WTC11 (cell line): ENCODE data around the gene OR52K1. TPM values are rescaled to one million over a fixed set of nuclear protein-coding genes. Genes with fewer than 3 reads are reported as not detected.

Experiments
- ATAC-seq: fragments of 200-7000 bp; cut with Tn5 transposase; 2 replicates; pipeline ENCODE4 v1.10.0; 2021; ENCODE audit warnings: mild to moderate bottlenecking, moderate library complexity
- CTCF ChIA-PET: fragments of 300-600 bp; sonication (Branson Sonifier 250); formaldehyde crosslinking; loops from one replicate; lab custom pipeline; 2021; ENCODE audit warnings: antibody characterized with exemption; lab: Charles Lee
- POLR2A ChIA-PET: fragments of 350-600 bp; sonication (Branson Sonifier 250); formaldehyde crosslinking; loops from one replicate; lab custom pipeline; 2021; ENCODE audit warnings: antibody characterized with exemption; lab: Charles Lee
- DNase-seq: peaks from one replicate; pipeline ENCODE4 v3.0.0; 2021; ENCODE audit warnings: low spot score
- H3K27ac Mint-ChIP-seq: 2 replicates; pipeline ENCODE4 v1.8.0; 2021; ENCODE audit warnings: mixed read lengths
- H3K27me3 Mint-ChIP-seq: 2 replicates; pipeline ENCODE4 v1.8.0; 2021; ENCODE audit warnings: low read depth, mild to moderate bottlenecking, moderate library complexity, mixed read lengths
- H3K36me3 Mint-ChIP-seq: 2 replicates; pipeline ENCODE4 v1.8.0; 2021; ENCODE audit warnings: mixed read lengths
- H3K4me1 Mint-ChIP-seq: 2 replicates; pipeline ENCODE4 v1.8.0; 2022; ENCODE audit warnings: mixed read lengths
- H3K4me3 Mint-ChIP-seq: 2 replicates; pipeline ENCODE4 v1.8.0; 2021; ENCODE audit warnings: mild to moderate bottlenecking, moderate library complexity, mixed read lengths
- H3K9me3 Mint-ChIP-seq: 2 replicates; pipeline ENCODE4 v1.8.0; 2021; ENCODE audit warnings: mixed read lengths
- ELF4 ChIP-seq: sonication (generic); formaldehyde crosslinking; IDR thresholded peaks from 2 replicates; pipeline ENCODE4 v1.8.1; 2022; ENCODE audit warnings: low read depth, mild to moderate bottlenecking, moderate library complexity, missing genetic modification reagents
- ETV6 ChIP-seq: sonication (generic); formaldehyde crosslinking; IDR thresholded peaks from 2 replicates; pipeline ENCODE4 v1.8.1; 2022; ENCODE audit warnings: mild to moderate bottlenecking, missing genetic modification reagents
- GTF2I ChIP-seq: fragments of 250-450 bp; sonication (Bioruptor Pico); conservative IDR thresholded peaks from 2 replicates; pipeline ENCODE4 v1.4.0; 2021; ENCODE audit warnings: mild to moderate bottlenecking
- JUN ChIP-seq: sonication (generic); formaldehyde crosslinking; IDR thresholded peaks from 2 replicates; pipeline ENCODE4 v1.8.0; 2023; ENCODE audit warnings: mild to moderate bottlenecking, missing genetic modification reagents
- MXD4 ChIP-seq: fragments of 250-450 bp; sonication (Bioruptor Pico); IDR thresholded peaks from 2 replicates; pipeline ENCODE4 v1.8.0; 2021; ENCODE audit warnings: mild to moderate bottlenecking, moderate library complexity, borderline replicate concordance
- NR2C2 ChIP-seq: sonication (generic); formaldehyde crosslinking; IDR thresholded peaks from 2 replicates; pipeline ENCODE4 v1.8.0; 2022; ENCODE audit warnings: mild to moderate bottlenecking, missing genetic modification reagents
- NR3C1 ChIP-seq: sonication (generic); formaldehyde crosslinking; conservative IDR thresholded peaks from 2 replicates; pipeline ENCODE4 v1.8.1; 2023; ENCODE audit warnings: low read depth, mild to moderate bottlenecking, missing genetic modification reagents
- RELA ChIP-seq: sonication (generic); formaldehyde crosslinking; IDR thresholded peaks from 2 replicates; pipeline ENCODE4 v1.8.1; 2022; ENCODE audit warnings: missing genetic modification reagents, mild to moderate bottlenecking, borderline replicate concordance
- SP1 ChIP-seq: sonication (generic); formaldehyde crosslinking; conservative IDR thresholded peaks from 2 replicates; pipeline ENCODE4 v1.8.1; 2022; ENCODE audit warnings: missing genetic modification reagents
- ZNF138 ChIP-seq: sonication (generic); formaldehyde crosslinking; conservative IDR thresholded peaks from 2 replicates; pipeline ENCODE4 v1.8.1; 2022; ENCODE audit warnings: mild to moderate bottlenecking, moderate library complexity, missing genetic modification reagents
- total RNA-seq: library from RNA; stranded (reverse); gene quantifications from 3 replicates; pipeline ENCODE4 v1.2.3, GENCODE V29; 2021
- TF ChIP-seq, protein P1 (sequence below): sonication (generic); formaldehyde crosslinking; IDR thresholded peaks from 2 replicates; pipeline ENCODE4 v1.8.0; 2022; ENCODE audit warnings: mild to moderate bottlenecking, missing genetic modification reagents
- TF ChIP-seq, protein P2 (sequence below): sonication (generic); formaldehyde crosslinking; IDR thresholded peaks from 2 replicates; pipeline ENCODE4 v1.8.1; 2022; ENCODE audit warnings: mild to moderate bottlenecking, moderate library complexity, missing genetic modification reagents
- TF ChIP-seq, protein P3 (sequence below): fragments of 250-450 bp; sonication (Bioruptor Pico); IDR thresholded peaks from 2 replicates; pipeline ENCODE4 v2.1.2; 2022; ENCODE audit warnings: mild to moderate bottlenecking, moderate library complexity
- TF ChIP-seq, protein P4 (sequence below): sonication (generic); formaldehyde crosslinking; IDR thresholded peaks from 2 replicates; pipeline ENCODE4 v1.8.1; 2022; ENCODE audit warnings: low read depth, missing genetic modification reagents, borderline replicate concordance
- TF ChIP-seq, protein P5 (sequence below): sonication (generic); formaldehyde crosslinking; IDR thresholded peaks from 2 replicates; pipeline ENCODE4 v1.8.0; 2022; ENCODE audit warnings: mild to moderate bottlenecking, missing genetic modification reagents
- TF ChIP-seq, protein P6 (sequence below): fragments of 250-450 bp; sonication (Bioruptor Pico); IDR thresholded peaks from 2 replicates; pipeline ENCODE4 v1.8.0; 2021; ENCODE audit warnings: mild to moderate bottlenecking
- TF ChIP-seq, protein P7 (sequence below): sonication (generic); formaldehyde crosslinking; IDR thresholded peaks from 2 replicates; pipeline ENCODE4 v1.8.1; 2023; ENCODE audit warnings: mild to moderate bottlenecking, missing genetic modification reagents, borderline replicate concordance

OR52K1 gene
- total RNA-seq, 1 experiment from 2014 or later: 0.07 TPM

DNA sequence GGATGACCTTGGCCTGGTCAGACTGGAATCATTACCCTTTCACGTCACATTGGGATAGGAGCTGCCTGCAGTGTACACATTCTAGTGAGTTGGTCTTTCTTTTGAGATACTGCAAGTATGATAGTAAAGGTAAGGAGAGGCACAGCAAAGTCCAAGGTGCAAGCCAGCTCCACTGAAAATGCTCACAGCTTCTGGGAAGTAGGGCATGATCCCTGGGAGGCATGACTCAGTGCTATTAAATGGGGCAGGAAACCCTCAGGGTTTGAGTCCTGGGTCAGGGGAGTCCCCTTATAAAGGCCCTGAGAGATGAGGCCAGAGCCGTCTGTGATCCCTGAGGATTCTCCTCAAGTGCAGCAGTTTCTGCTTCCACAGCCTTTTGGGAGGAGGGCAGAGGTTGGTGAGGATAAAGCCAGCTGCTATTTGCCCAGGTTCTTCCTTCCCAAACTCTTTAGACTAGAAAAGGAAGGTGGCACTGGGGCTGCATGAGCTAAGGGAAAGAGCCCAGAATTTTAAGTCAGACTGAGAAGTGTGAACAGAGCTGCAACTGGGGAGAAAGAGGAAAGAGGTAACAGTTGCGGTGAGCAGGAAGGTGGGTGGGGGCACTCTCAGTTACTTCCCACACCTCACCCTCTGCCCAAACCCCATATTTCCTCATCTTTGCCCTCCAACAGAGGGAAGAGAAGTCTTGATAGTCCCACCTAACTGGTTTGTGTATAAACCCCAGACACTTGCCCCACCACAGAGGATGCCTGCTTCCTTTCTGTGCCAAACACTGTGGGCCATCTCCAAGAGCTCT is 14.4 kb upstream of the OR52K1 start:
- no peak for TF ChIP-seq SP1 (CRISPR knock-in tag)
- peaks cover 48% of the 10 kb centered on the region for H3K4me1 Mint-ChIP-seq
- POLR2A ChIA-PET: no interaction called here
- H3K36me3 Mint-ChIP-seq: peaks cover 25% of the 10 kb centered on the region
- no peaks in the 10 kb centered on the region; the same call in 1 of the 2 replicates for H3K27me3 Mint-ChIP-seq
- peaks cover 46% of the 10 kb centered on the region for H3K9me3 Mint-ChIP-seq
- H3K4me3 Mint-ChIP-seq: no peak overlapping the region
- no peak for DNase-seq
- no peak for ATAC-seq
- CTCF ChIA-PET: no interaction called here
- no peak overlapping the region for H3K27ac Mint-ChIP-seq

DNA sequence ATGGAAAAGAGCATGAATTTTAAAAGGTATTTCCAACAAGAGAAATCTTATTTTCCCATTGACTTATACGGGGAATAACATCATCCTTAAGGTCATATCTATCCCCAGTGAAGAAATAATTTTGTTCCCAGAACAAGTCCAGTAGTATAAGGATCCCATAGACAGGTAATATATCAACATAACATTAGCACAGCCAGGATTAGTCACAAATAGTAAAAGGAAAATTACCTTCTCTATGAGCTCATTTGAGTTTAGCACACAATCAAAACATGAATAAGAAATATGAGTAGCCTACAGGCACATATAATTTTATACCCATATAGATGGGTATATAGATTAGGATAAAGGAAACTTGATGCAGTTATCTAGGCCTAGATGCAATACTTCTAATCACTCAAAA is 2.8 kb upstream of the OR52K1 start:
- TF ChIP-seq, protein P1, sequence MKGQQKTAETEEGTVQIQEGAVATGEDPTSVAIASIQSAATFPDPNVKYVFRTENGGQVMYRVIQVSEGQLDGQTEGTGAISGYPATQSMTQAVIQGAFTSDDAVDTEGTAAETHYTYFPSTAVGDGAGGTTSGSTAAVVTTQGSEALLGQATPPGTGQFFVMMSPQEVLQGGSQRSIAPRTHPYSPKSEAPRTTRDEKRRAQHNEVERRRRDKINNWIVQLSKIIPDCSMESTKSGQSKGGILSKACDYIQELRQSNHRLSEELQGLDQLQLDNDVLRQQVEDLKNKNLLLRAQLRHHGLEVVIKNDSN (CRISPR knock-in tag): no peak
- TF ChIP-seq ELF4 (CRISPR knock-in tag): no peak
- no peak for TF ChIP-seq JUN (CRISPR knock-in tag)
- TF ChIP-seq, protein P2, sequence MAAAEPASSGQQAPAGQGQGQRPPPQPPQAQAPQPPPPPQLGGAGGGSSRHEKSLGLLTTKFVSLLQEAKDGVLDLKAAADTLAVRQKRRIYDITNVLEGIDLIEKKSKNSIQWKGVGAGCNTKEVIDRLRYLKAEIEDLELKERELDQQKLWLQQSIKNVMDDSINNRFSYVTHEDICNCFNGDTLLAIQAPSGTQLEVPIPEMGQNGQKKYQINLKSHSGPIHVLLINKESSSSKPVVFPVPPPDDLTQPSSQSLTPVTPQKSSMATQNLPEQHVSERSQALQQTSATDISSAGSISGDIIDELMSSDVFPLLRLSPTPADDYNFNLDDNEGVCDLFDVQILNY (CRISPR knock-in tag): no peak
- no peak for TF ChIP-seq ZNF138 (CRISPR knock-in tag)
- no peak for TF ChIP-seq NR2C2 (CRISPR knock-in tag)
- TF ChIP-seq, protein P3, sequence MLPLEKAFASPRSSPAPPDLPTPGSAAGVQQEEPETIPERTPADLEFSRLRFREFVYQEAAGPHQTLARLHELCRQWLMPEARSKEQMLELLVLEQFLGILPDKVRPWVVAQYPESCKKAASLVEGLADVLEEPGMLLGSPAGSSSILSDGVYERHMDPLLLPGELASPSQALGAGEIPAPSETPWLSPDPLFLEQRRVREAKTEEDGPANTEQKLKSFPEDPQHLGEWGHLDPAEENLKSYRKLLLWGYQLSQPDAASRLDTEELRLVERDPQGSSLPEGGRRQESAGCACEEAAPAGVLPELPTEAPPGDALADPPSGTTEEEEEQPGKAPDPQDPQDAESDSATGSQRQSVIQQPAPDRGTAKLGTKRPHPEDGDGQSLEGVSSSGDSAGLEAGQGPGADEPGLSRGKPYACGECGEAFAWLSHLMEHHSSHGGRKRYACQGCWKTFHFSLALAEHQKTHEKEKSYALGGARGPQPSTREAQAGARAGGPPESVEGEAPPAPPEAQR: no peak
- TF ChIP-seq, protein P4, sequence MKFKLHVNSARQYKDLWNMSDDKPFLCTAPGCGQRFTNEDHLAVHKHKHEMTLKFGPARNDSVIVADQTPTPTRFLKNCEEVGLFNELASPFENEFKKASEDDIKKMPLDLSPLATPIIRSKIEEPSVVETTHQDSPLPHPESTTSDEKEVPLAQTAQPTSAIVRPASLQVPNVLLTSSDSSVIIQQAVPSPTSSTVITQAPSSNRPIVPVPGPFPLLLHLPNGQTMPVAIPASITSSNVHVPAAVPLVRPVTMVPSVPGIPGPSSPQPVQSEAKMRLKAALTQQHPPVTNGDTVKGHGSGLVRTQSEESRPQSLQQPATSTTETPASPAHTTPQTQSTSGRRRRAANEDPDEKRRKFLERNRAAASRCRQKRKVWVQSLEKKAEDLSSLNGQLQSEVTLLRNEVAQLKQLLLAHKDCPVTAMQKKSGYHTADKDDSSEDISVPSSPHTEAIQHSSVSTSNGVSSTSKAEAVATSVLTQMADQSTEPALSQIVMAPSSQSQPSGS (CRISPR knock-in tag): no peak
- TF ChIP-seq, protein P5, sequence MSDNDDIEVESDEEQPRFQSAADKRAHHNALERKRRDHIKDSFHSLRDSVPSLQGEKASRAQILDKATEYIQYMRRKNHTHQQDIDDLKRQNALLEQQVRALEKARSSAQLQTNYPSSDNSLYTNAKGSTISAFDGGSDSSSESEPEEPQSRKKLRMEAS (CRISPR knock-in tag): no peak
- TF ChIP-seq, protein P6, sequence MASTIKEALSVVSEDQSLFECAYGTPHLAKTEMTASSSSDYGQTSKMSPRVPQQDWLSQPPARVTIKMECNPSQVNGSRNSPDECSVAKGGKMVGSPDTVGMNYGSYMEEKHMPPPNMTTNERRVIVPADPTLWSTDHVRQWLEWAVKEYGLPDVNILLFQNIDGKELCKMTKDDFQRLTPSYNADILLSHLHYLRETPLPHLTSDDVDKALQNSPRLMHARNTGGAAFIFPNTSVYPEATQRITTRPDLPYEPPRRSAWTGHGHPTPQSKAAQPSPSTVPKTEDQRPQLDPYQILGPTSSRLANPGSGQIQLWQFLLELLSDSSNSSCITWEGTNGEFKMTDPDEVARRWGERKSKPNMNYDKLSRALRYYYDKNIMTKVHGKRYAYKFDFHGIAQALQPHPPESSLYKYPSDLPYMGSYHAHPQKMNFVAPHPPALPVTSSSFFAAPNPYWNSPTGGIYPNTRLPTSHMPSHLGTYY (CRISPR knock-in tag): no peak
- no peak for TF ChIP-seq MXD4 (CRISPR knock-in tag)
- TF ChIP-seq NR3C1 (CRISPR knock-in tag): no peak
- TF ChIP-seq ETV6 (CRISPR knock-in tag): no peak
- no peak for TF ChIP-seq GTF2I (CRISPR knock-in tag)
- no peak for TF ChIP-seq RELA (CRISPR knock-in tag)
- TF ChIP-seq, protein P7, sequence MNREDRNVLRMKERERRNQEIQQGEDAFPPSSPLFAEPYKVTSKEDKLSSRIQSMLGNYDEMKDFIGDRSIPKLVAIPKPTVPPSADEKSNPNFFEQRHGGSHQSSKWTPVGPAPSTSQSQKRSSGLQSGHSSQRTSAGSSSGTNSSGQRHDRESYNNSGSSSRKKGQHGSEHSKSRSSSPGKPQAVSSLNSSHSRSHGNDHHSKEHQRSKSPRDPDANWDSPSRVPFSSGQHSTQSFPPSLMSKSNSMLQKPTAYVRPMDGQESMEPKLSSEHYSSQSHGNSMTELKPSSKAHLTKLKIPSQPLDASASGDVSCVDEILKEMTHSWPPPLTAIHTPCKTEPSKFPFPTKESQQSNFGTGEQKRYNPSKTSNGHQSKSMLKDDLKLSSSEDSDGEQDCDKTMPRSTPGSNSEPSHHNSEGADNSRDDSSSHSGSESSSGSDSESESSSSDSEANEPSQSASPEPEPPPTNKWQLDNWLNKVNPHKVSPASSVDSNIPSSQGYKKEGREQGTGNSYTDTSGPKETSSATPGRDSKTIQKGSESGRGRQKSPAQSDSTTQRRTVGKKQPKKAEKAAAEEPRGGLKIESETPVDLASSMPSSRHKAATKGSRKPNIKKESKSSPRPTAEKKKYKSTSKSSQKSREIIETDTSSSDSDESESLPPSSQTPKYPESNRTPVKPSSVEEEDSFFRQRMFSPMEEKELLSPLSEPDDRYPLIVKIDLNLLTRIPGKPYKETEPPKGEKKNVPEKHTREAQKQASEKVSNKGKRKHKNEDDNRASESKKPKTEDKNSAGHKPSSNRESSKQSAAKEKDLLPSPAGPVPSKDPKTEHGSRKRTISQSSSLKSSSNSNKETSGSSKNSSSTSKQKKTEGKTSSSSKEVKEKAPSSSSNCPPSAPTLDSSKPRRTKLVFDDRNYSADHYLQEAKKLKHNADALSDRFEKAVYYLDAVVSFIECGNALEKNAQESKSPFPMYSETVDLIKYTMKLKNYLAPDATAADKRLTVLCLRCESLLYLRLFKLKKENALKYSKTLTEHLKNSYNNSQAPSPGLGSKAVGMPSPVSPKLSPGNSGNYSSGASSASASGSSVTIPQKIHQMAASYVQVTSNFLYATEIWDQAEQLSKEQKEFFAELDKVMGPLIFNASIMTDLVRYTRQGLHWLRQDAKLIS (CRISPR knock-in tag): no peak
- no peak overlapping the region for H3K4me3 Mint-ChIP-seq
- no peaks in the 10 kb centered on the region; the same call in 1 of the 2 replicates for H3K27me3 Mint-ChIP-seq
- POLR2A ChIA-PET: no interaction called here
- DNase-seq (no peak), ATAC-seq (no peak)
- H3K4me1 Mint-ChIP-seq: peaks cover 11% of the 10 kb centered on the region
- no peak overlapping the region for H3K27ac Mint-ChIP-seq
- peaks cover 8% of the 10 kb centered on the region; the same call in 1 of the 2 replicates for H3K36me3 Mint-ChIP-seq
- CTCF ChIA-PET: interaction anchor here (1.2 kb wide), 1 partner anchor 14 kb away, joined by 3 read pairs; no protein-coding TSS in a partner anchor
- peaks cover 10% of the 10 kb centered on the region for H3K9me3 Mint-ChIP-seq
